Ishikawa (cell line): ENCODE measurements around the gene RRM2.

Source experiments
- CEBPB ChIP-seq: IDR thresholded peaks from 2 replicates; pipeline ENCODE4 v1.6.1; 2012
- CREB1 ChIP-seq: IDR thresholded peaks from 2 replicates; pipeline ENCODE4 v1.6.1; 2012; ENCODE audit warnings: low read depth
- EGR1 ChIP-seq: IDR thresholded peaks from 2 replicates; pipeline ENCODE4 v1.6.1; 2012
- EP300 ChIP-seq: IDR thresholded peaks from 2 replicates; pipeline ENCODE4 v1.6.1; 2012; ENCODE audit warnings: borderline replicate concordance
- FOXM1 ChIP-seq: IDR thresholded peaks from 2 replicates; pipeline ENCODE4 v1.6.1; 2012; ENCODE audit warnings: low read depth, borderline replicate concordance
- MAX ChIP-seq: IDR thresholded peaks from 2 replicates; pipeline ENCODE4 v1.6.1; 2012
- NFIC ChIP-seq: IDR thresholded peaks from 2 replicates; pipeline ENCODE4 v1.6.1; 2012
- RAD21 ChIP-seq: IDR thresholded peaks from 2 replicates; pipeline ENCODE4 v1.6.1; 2012; ENCODE audit warnings: low read depth
- REST ChIP-seq: IDR thresholded peaks from 2 replicates; pipeline ENCODE4 v1.6.1; 2012; ENCODE audit warnings: low read depth, mild to moderate bottlenecking
- TAF1 ChIP-seq: IDR thresholded peaks from 2 replicates; pipeline ENCODE4 v1.6.1; 2012; ENCODE audit warnings: low read depth, mild to moderate bottlenecking
- TCF12 ChIP-seq: IDR thresholded peaks from 2 replicates; pipeline ENCODE4 v1.6.1; 2012; ENCODE audit warnings: low read depth
- TEAD4 ChIP-seq: IDR thresholded peaks from 2 replicates; pipeline ENCODE4 v1.6.1; 2012
- USF1 ChIP-seq: IDR thresholded peaks from 2 replicates; pipeline ENCODE4 v1.6.1; 2012
- YY1 ChIP-seq: IDR thresholded peaks from 2 replicates; pipeline ENCODE4 v1.6.1; 2012; ENCODE audit warnings: low read depth
- ZBTB7A ChIP-seq: IDR thresholded peaks from 2 replicates; pipeline ENCODE4 v1.6.1; 2012; ENCODE audit warnings: low read depth

The RRM2 gene

GRCh38 chr2:10165861-10166675 lies 43.5 kb downstream of the RRM2 start:
- TF ChIP-seq CEBPB, result no peak
- no peak for TF ChIP-seq USF1
- TF ChIP-seq TCF12, result no peak
- no peak for TF ChIP-seq TEAD4
- TF ChIP-seq FOXM1, result no peak
- TF ChIP-seq MAX, result no peak
- no peak for TF ChIP-seq TAF1
- TF ChIP-seq EGR1, result no peak
- TF ChIP-seq NFIC, result no peak
- TF ChIP-seq YY1, result no peak
- no peak for TF ChIP-seq ZBTB7A
- no peak for TF ChIP-seq RAD21
- no peak for TF ChIP-seq REST
- no peak for TF ChIP-seq CREB1
- no peak for TF ChIP-seq EP300

- no peak for TF ChIP-seq CREB1
- no peak for TF ChIP-seq MAX
- TF ChIP-seq YY1, result no peak
- no peak for TF ChIP-seq USF1
- TF ChIP-seq RAD21, result no peak
- no peak for TF ChIP-seq TEAD4
- TF ChIP-seq EP300, result no peak
- no peak for TF ChIP-seq TCF12
- TF ChIP-seq NFIC, result no peak
- no peak for TF ChIP-seq EGR1
- TF ChIP-seq FOXM1, result no peak
- TF ChIP-seq CEBPB, result no peak
- no peak for TF ChIP-seq TAF1
Measured at GRCh38 chr2:10166676-10167292, 44.2 kb downstream of the RRM2 start.

GRCh38 chr2:10167316-10167715 lies 44.8 kb downstream of the RRM2 start:
- TF ChIP-seq REST (no peak), EP300 (no peak), CEBPB (no peak), ZBTB7A (no peak)

GRCh38 chr2:10168221-10168620 lies 45.7 kb downstream of the RRM2 start:
- TF ChIP-seq EGR1, result no peak
- no peak for TF ChIP-seq TCF12
- no peak for TF ChIP-seq REST
- TF ChIP-seq FOXM1, result no peak
- TF ChIP-seq YY1, result no peak
- no peak for TF ChIP-seq TAF1
- no peak for TF ChIP-seq EP300
- no peak for TF ChIP-seq USF1
- no peak for TF ChIP-seq ZBTB7A
- TF ChIP-seq CREB1, result no peak
- no peak for TF ChIP-seq CEBPB
- no peak for TF ChIP-seq NFIC
